A673 (cell line): ENCODE results near the gene TREX2.

Experiments
- EZH2 ChIP-seq: fragments of 200-600 bp; sonication (generic); IDR thresholded peaks from 2 replicates; pipeline ENCODE4 v1.6.1; 2017; ENCODE audit warnings: borderline replicate concordance, low read depth, mild to moderate bottlenecking, mixed read lengths, antibody characterized with exemption, low read length; ENCODE audit not compliant: poor library complexity, severe bottlenecking
- TF ChIP-seq, protein P1 (sequence below): fragments of 300-800, 200-600 bp; sonication (generic); conservative IDR thresholded peaks from 2 replicates; pipeline ENCODE4 v1.5.1; 2017; ENCODE audit warnings: low read depth, mild to moderate bottlenecking, antibody characterized with exemption, low read length, moderate library complexity, mixed read lengths

DNA sequence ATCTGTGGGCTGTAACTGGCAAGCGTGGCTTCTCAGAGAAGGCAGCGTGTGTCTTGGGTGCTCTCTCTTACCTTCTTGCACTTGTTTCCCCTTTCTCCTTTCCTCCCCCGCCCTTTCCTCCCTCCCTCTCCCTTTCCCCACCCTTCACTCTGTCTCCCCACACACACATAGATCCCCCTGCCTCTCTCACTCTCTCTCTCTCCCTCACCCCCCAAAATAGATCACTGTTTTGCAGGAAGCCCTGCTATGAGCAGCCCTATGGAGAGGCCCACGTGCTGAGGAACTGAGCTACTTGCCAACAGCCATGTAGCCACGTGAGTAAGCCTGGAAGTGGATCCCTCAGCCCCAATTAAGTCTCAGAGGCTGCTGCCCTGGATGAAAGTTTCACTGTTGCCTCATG, 40.4 kb downstream of the TREX2 start:
- TF ChIP-seq, protein P1, sequence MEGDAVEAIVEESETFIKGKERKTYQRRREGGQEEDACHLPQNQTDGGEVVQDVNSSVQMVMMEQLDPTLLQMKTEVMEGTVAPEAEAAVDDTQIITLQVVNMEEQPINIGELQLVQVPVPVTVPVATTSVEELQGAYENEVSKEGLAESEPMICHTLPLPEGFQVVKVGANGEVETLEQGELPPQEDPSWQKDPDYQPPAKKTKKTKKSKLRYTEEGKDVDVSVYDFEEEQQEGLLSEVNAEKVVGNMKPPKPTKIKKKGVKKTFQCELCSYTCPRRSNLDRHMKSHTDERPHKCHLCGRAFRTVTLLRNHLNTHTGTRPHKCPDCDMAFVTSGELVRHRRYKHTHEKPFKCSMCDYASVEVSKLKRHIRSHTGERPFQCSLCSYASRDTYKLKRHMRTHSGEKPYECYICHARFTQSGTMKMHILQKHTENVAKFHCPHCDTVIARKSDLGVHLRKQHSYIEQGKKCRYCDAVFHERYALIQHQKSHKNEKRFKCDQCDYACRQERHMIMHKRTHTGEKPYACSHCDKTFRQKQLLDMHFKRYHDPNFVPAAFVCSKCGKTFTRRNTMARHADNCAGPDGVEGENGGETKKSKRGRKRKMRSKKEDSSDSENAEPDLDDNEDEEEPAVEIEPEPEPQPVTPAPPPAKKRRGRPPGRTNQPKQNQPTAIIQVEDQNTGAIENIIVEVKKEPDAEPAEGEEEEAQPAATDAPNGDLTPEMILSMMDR, result no peak
- no peak for TF ChIP-seq EZH2
